Kidney (tissue), 14 donors: Measurements from ENCODE around the gene AMPH. TPM values are rescaled to one million over a fixed set of nuclear protein-coding genes. Genes with fewer than 3 reads are reported as not detected.
A peak's percentile ranks its signal among the peaks of the same experiment; 100 is the strongest.

Experiments
- DNase-seq, 5 donors: peaks; one replicate each; pipeline ENCODE4 v3.0.0-alpha.2; 2013 to 2020
- FAIRE-seq: peaks from 2 replicates; lab custom pipeline; 2012; peaks lifted over from hg19 to GRCh38; lab: Jason Lieb, UNC
- H3K27ac ChIP-seq, 2 donors: one replicate each; pipeline ENCODE4 v1.7.0; 2013; ENCODE audit warnings: low read depth in 2 of 2, low read length in 2 of 2, inconsistent platforms in 1 of 2
- H3K27me3 ChIP-seq: one replicate; pipeline ENCODE4 v1.7.1; 2013; ENCODE audit warnings: low read length, inconsistent platforms; ENCODE audit not compliant: control insufficient read depth, insufficient read depth
- H3K36me3 ChIP-seq, 3 donors: one replicate each; pipeline versions ENCODE4 v1.7.0 to v1.7.1; 2013; ENCODE audit warnings: low read length in 3 of 3, control low read depth in 1 of 3, inconsistent platforms in 1 of 3; ENCODE audit not compliant: insufficient read depth in 3 of 3, control insufficient read depth in 2 of 3
- H3K4me1 ChIP-seq, 3 donors: one replicate each; pipeline versions ENCODE4 v1.7.0 to v1.7.1; 2013; ENCODE audit warnings: low read length in 3 of 3, inconsistent platforms in 1 of 3, low read depth in 1 of 3; ENCODE audit not compliant: control insufficient read depth in 2 of 3, insufficient read depth in 2 of 3
- H3K4me3 ChIP-seq, 3 donors: one replicate each; pipeline versions ENCODE4 v1.7.0 to v1.8.1; 2013; ENCODE audit warnings: low read length in 3 of 3, control low read depth in 1 of 3, inconsistent platforms in 1 of 3
- H3K9ac ChIP-seq, 3 donors: one replicate each; pipeline versions ENCODE4 v1.7.0 to v1.7.1; 2013; ENCODE audit warnings: low read length in 3 of 3, control low read depth in 1 of 3, inconsistent platforms in 1 of 3
- H3K9me3 ChIP-seq, 3 donors: one replicate each; pipeline versions ENCODE4 v1.7.0 to v1.7.1; 2013; ENCODE audit warnings: low read length in 3 of 3, control low read depth in 1 of 3, inconsistent platforms in 1 of 3; ENCODE audit not compliant: control insufficient read depth in 2 of 3, insufficient read depth in 1 of 3
- CTCF ChIP-seq: IDR thresholded peaks from 3 replicates; pipeline ENCODE4 v1.5.1; 2012; ENCODE audit warnings: mild to moderate bottlenecking, moderate library complexity, borderline replicate concordance; ENCODE audit not compliant: insufficient read depth; ENCODE audit errors: extremely low read depth
- intact Hi-C: fragments of 100-400 bp; cut with DNase I; formaldehyde crosslinking; loops from one replicate; pipeline ENCODE4 v1.11.1; 2022
- polyA plus RNA-seq: library from polyadenylated mRNA; stranded (reverse); fragments of 350-450 nt; fragmentation: Illumina TruSeq; extraction: RNeasy Lipid Tissue Mini Kit (QIAGEN cat#74804); gene quantifications from one replicate; pipeline ENCODE4 v1.2.3, GENCODE V29; 2014; ENCODE audit warnings: low read depth, low replicate concordance; ENCODE audit not compliant: insufficient read depth
- total RNA-seq: library from RNA; stranded (reverse); fragmentation: NEBNext Ultra II Directional; extraction: Animal tissue kit (Norgen Biotek cat#: 25700); gene quantifications from one replicate; pipeline ENCODE4 v1.2.1, GENCODE V29; 2021
- donor health status: control.
- donor health status: control.
- donor health status: control.
- donor health status: control.
- donor health status: control.
- donor health status: DM: yes; HTN: yes; CAD: no.
- donor health status: Normal renal cell carcinoma (clear cell type).

AMPH gene
- total and polyA plus RNA-seq, 2 donors from 2014 or later = 1.2 to 1.4 TPM

- FAIRE-seq (no peak), DNase-seq (peak in 1 of 5 donors; percentile 53)
- Histone ChIP-seq H3K27ac (no peak overlapping the region), H3K4me1 (no peaks in the 10 kb centered on the region), H3K9me3 (no peaks in the 10 kb centered on the region), H3K9ac (no peak overlapping the region), H3K4me3 (no peak overlapping the region), H3K27me3 (no peaks in the 10 kb centered on the region), H3K36me3 (no peaks in the 10 kb centered on the region)
- no peak for TF ChIP-seq CTCF
- intact Hi-C loops = no loop called here
Measured at GRCh38 chr7:38637957-38638356, 6.8 kb upstream of the AMPH start.

- intact Hi-C loops = no loop called here
- Histone ChIP-seq H3K27me3 (no peaks in the 10 kb centered on the region), H3K4me3 (no peak overlapping the region), H3K36me3 (no peaks in the 10 kb centered on the region), H3K9me3 (no peaks in the 10 kb centered on the region), H3K9ac (no peak overlapping the region), H3K27ac (no peak overlapping the region), H3K4me1 (no peaks in the 10 kb centered on the region)
- no peak for TF ChIP-seq CTCF
- no peak for FAIRE-seq
- DNase-seq = no peak
Measured at GRCh38 chr7:38632411-38632810, 1.2 kb upstream of the AMPH start.

GRCh38 chr7:38629651-38630510 lies 1.3 kb downstream of the AMPH start:
- FAIRE-seq = no peak
- Histone ChIP-seq H3K4me3 (peak overlapping the region in 1 of 3 donors; percentile 57), H3K27me3 (no peaks in the 10 kb centered on the region), H3K27ac (no peak overlapping the region), H3K4me1 (no peaks in the 10 kb centered on the region), H3K36me3 (no peaks in the 10 kb centered on the region), H3K9me3 (peaks cover 0 to 3% (median 0%) of the 10 kb centered on the region in 3 donors), H3K9ac (no peak overlapping the region)
- peak; percentile 46 to 58 (median 49) for DNase-seq
- TF ChIP-seq CTCF = no peak
- intact Hi-C loops = no loop called here
